H9 (cell line): ENCODE results near the gene BRD7. TPM values are rescaled to one million over a fixed set of nuclear protein-coding genes. Genes with fewer than 3 reads are reported as not detected.

Experiments
- DNase-seq: peaks from one replicate; pipeline ENCODE4 v3.0.0-alpha.2; 2017
- H2AFZ ChIP-seq: one replicate; pipeline ENCODE4 v1.6.1; 2013; ENCODE audit warnings: mild to moderate bottlenecking, low read length, control low read depth, moderate library complexity
- H2AK5ac ChIP-seq: 2 replicates; pipeline ENCODE4 v1.6.1; 2013; ENCODE audit warnings: low read length, control low read depth, mixed read lengths; ENCODE audit not compliant: insufficient read length
- H2BK120ac ChIP-seq: one replicate; pipeline ENCODE4 v1.6.1; 2013; ENCODE audit warnings: low read depth, mild to moderate bottlenecking, low read length, control low read depth, inconsistent platforms; ENCODE audit not compliant: poor library complexity, severe bottlenecking
- H2BK12ac ChIP-seq: 2 replicates; pipeline ENCODE4 v1.6.1; 2013; ENCODE audit warnings: low read length, control low read depth, mixed read lengths, low read depth; ENCODE audit not compliant: insufficient read length
- H2BK15ac ChIP-seq: 2 replicates; pipeline ENCODE4 v1.6.1; 2013; ENCODE audit warnings: low read depth, low read length, control low read depth
- H2BK20ac ChIP-seq: one replicate; pipeline ENCODE4 v1.6.1; 2013; ENCODE audit warnings: low read depth, mild to moderate bottlenecking, low read length, control low read depth, inconsistent platforms; ENCODE audit not compliant: poor library complexity, severe bottlenecking
- H2BK5ac ChIP-seq: 2 replicates; pipeline ENCODE4 v1.6.1; 2013; ENCODE audit warnings: low read length, control low read depth, mixed read lengths; ENCODE audit not compliant: insufficient read length
- H3K14ac ChIP-seq: 2 replicates; pipeline ENCODE4 v1.6.1; 2013; ENCODE audit warnings: low read length, control low read depth; ENCODE audit not compliant: insufficient read depth
- H3K18ac ChIP-seq: 2 replicates; pipeline ENCODE4 v1.6.1; 2013; ENCODE audit warnings: low read depth, mild to moderate bottlenecking, mixed read lengths, low read length, control low read depth; ENCODE audit not compliant: insufficient read length
- H3K23ac ChIP-seq: 2 replicates; pipeline ENCODE4 v1.6.1; 2013; ENCODE audit warnings: low read length, control low read depth, mixed read lengths, low read depth; ENCODE audit not compliant: insufficient read length
- H3K23me2 ChIP-seq: 2 replicates; pipeline ENCODE4 v1.6.1; 2013; ENCODE audit warnings: low read depth, mild to moderate bottlenecking, mixed read lengths, low read length, control low read depth; ENCODE audit not compliant: insufficient read length, poor library complexity, severe bottlenecking
- H3K27ac ChIP-seq: 2 replicates; pipeline ENCODE4 v1.5.1; 2013; ENCODE audit warnings: low read length, control low read depth, mixed read lengths, low read depth; ENCODE audit not compliant: insufficient read length
- H3K27me3 ChIP-seq: 2 replicates; pipeline ENCODE4 v1.6.1; 2013; ENCODE audit warnings: low read length, control low read depth, inconsistent platforms; ENCODE audit not compliant: insufficient read depth
- H3K4ac ChIP-seq: 2 replicates; pipeline ENCODE4 v1.6.1; 2013; ENCODE audit warnings: low read depth, mild to moderate bottlenecking, control low read depth, inconsistent platforms, low read length, moderate library complexity
- H3K4me1 ChIP-seq: 2 replicates; pipeline ENCODE4 v1.6.1; 2013; ENCODE audit warnings: low read length, control low read depth, inconsistent platforms; ENCODE audit not compliant: insufficient read depth
- H3K4me2 ChIP-seq: 2 replicates; pipeline ENCODE4 v1.6.1; 2013; ENCODE audit warnings: low read length, control low read depth, mixed read lengths; ENCODE audit not compliant: insufficient read length, insufficient read depth
- H3K56ac ChIP-seq: 2 replicates; pipeline ENCODE4 v1.6.1; 2013; ENCODE audit warnings: low read depth, mild to moderate bottlenecking, mixed read lengths, low read length, control low read depth; ENCODE audit not compliant: insufficient read length
- H3K79me1 ChIP-seq: 2 replicates; pipeline ENCODE4 v1.6.1; 2013; ENCODE audit warnings: low read depth, mild to moderate bottlenecking, moderate library complexity, low read length, control low read depth, inconsistent platforms; ENCODE audit not compliant: insufficient read depth, poor library complexity, severe bottlenecking
- H3K79me2 ChIP-seq: 2 replicates; pipeline ENCODE4 v1.6.1; 2013; ENCODE audit warnings: low read length, control low read depth, inconsistent platforms; ENCODE audit not compliant: insufficient read depth
- H3K9ac ChIP-seq: 2 replicates; pipeline ENCODE4 v1.6.1; 2013; ENCODE audit warnings: low read length, control low read depth, mixed read lengths; ENCODE audit not compliant: insufficient read length; ENCODE audit errors: extremely low read depth
- H3K9me3 ChIP-seq: one replicate; pipeline ENCODE4 v1.6.1; 2013; ENCODE audit warnings: low read depth, low read length, inconsistent platforms; ENCODE audit not compliant: control insufficient read depth
- H3T11ph ChIP-seq: one replicate; pipeline ENCODE4 v1.6.1; 2013; ENCODE audit warnings: mild to moderate bottlenecking, low read length, control low read depth, inconsistent platforms
- H4K20me1 ChIP-seq: one replicate; pipeline ENCODE4 v1.6.1; 2013; ENCODE audit not compliant: control insufficient read depth, insufficient read length, insufficient read depth
- H4K5ac ChIP-seq: 2 replicates; pipeline ENCODE4 v1.6.1; 2013; ENCODE audit warnings: low read depth, mild to moderate bottlenecking, mixed read lengths, low read length, control low read depth; ENCODE audit not compliant: insufficient read length
- H4K8ac ChIP-seq: replicated peaks from 2 replicates; pipeline ENCODE4 v1.6.1; 2013; ENCODE audit warnings: low read length, control low read depth, mixed read lengths, low read depth; ENCODE audit not compliant: insufficient read length
- H4K91ac ChIP-seq: 2 replicates; pipeline ENCODE4 v1.6.1; 2013; ENCODE audit warnings: low read depth, mild to moderate bottlenecking, moderate library complexity, mixed read lengths, low read length, control low read depth; ENCODE audit not compliant: insufficient read length
- H3K27ac Mint-ChIP-seq, 3 experiments: 2 replicates in 2 of 3; 3 replicates in 1 of 3; pipeline ENCODE4 v1.8.0; 2020 to 2021; ENCODE audit warnings: mixed read lengths in 3 of 3, mild to moderate bottlenecking in 1 of 3, moderate library complexity in 1 of 3
- H3K27me3 Mint-ChIP-seq: 2 replicates; pipeline ENCODE4 v1.8.0; 2021; ENCODE audit warnings: low read depth, mild to moderate bottlenecking, moderate library complexity, mixed read lengths
- H3K36me3 Mint-ChIP-seq, 3 experiments: 2 replicates in 2 of 3; 3 replicates in 1 of 3; pipeline ENCODE4 v1.8.0; 2020 to 2021; ENCODE audit warnings: low read depth in 3 of 3, mixed read lengths in 3 of 3; ENCODE audit not compliant: insufficient read depth in 1 of 3
- H3K4me1 Mint-ChIP-seq, 2 experiments: 2 replicates each; pipeline ENCODE4 v1.8.0; 2020; ENCODE audit warnings: mixed read lengths in 2 of 2
- H3K4me3 Mint-ChIP-seq, 2 experiments: 2 replicates in 1 of 2; 3 replicates in 1 of 2; pipeline ENCODE4 v1.8.0; 2020 to 2021; ENCODE audit warnings: mild to moderate bottlenecking in 2 of 2, mixed read lengths in 2 of 2, moderate library complexity in 1 of 2
- H3K9me3 Mint-ChIP-seq, 2 experiments: 2 replicates in 1 of 2; 3 replicates in 1 of 2; pipeline ENCODE4 v1.8.0; 2020; ENCODE audit warnings: mild to moderate bottlenecking in 2 of 2, mixed read lengths in 2 of 2, moderate library complexity in 1 of 2
- CTCF ChIP-seq: fragments of 200-600 bp; sonication (generic); conservative IDR thresholded peaks from 3 replicates; pipeline ENCODE4 v1.8.0; 2021; ENCODE audit warnings: antibody characterized with exemption, mild to moderate bottlenecking
- WGBS: extraction: QIAGEN DNeasy Blood & Tissue Kit; methylation state at CpG from one replicate; pipeline ENCODE4 v1.1.7; 2013; ENCODE audit warnings: missing lambda C conversion rate, low lambda C conversion rate, mixed read lengths; ENCODE audit not compliant: insufficient read length; ENCODE audit errors: extremely low coverage; 5-methylcytosine and 5-hydroxymethylcytosine counted together
- total RNA-seq: library from RNA; stranded (reverse); gene quantifications from 2 replicates; pipeline ENCODE4 v1.2.1, GENCODE V29; 2021

The BRD7 gene
- total RNA-seq, 1 experiment from 2014 or later: 112 TPM

DNA sequence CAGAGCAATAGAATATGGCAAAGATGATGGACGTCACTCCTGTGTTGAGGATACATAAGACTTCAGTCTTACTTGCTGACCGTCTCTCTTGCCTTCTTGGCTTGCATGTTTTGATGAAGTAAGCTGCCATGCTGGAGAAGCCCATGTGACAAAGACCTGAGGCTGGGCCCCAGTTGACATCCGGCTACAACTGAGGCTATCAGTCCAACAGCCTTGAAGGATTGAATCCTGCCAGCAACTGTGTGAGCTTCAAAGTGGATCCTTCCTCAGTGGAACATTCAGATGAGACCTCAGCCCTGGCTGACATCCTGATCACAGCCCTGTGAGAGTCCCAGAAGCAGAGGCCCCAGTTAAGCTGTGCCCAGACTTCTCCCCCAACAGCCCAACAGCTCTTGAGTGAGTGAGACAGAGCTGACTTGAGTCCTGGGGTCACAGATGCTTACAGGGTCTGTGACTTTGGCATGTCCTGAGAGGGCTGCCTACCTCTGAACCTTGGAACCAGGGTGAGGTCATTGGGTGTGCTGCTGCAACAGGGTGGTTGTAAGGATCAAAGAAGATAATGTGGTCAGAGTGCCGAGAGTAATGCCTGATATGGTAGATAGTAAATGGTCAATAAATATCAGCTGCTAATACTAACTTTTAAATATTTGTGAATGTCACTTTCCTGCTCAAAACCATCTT is 2.4 kb upstream of the BRD7 start:
- no peaks in the 10 kb centered on the region for H3K9me3 ChIP-seq
- no peak for TF ChIP-seq CTCF
- no peaks in the 10 kb centered on the region for H3K9me3 Mint-ChIP-seq
- no peak overlapping the region for H3K4ac ChIP-seq
- H4K20me1 ChIP-seq: no peaks in the 10 kb centered on the region
- H2BK5ac ChIP-seq: no peak overlapping the region
- H2BK15ac ChIP-seq: no peak overlapping the region
- no peak overlapping the region for H3K4me3 Mint-ChIP-seq
- H3K4me1 ChIP-seq: no peaks in the 10 kb centered on the region; the same call in 1 of the 2 replicates
- H2AFZ ChIP-seq: no peak overlapping the region
- peaks cover 4% of the 10 kb centered on the region for H3K79me1 ChIP-seq
- no peak overlapping the region for H2BK20ac ChIP-seq
- no peak overlapping the region for H3K4me2 ChIP-seq
- H3K4me1 Mint-ChIP-seq: peaks cover 27 to 28% of the 10 kb centered on the region in 2 experiments
- H3K27me3 Mint-ChIP-seq: peaks cover 15% of the 10 kb centered on the region
- no peak for DNase-seq
- H3K23ac ChIP-seq: no peak overlapping the region
- H3K27ac Mint-ChIP-seq: no peak overlapping the region
- H4K91ac ChIP-seq: no peak overlapping the region
- H3K18ac ChIP-seq: no peak overlapping the region
- no peak overlapping the region for H3K27ac ChIP-seq
- no peak overlapping the region for H2BK120ac ChIP-seq
- no peak overlapping the region for H2AK5ac ChIP-seq
- no peak overlapping the region for H3T11ph ChIP-seq
- no peaks in the 10 kb centered on the region for H3K27me3 ChIP-seq
- peaks cover 4% of the 10 kb centered on the region for H3K23me2 ChIP-seq
- peaks cover 5 to 10% (median 6%) of the 10 kb centered on the region in 3 experiments; a peak in 5 of 7 replicates for H3K36me3 Mint-ChIP-seq
- H3K56ac ChIP-seq: no peak overlapping the region
- H2BK12ac ChIP-seq: no peak overlapping the region
- no peak overlapping the region for H4K5ac ChIP-seq
- H3K9ac ChIP-seq: no peak overlapping the region
- H4K8ac ChIP-seq: no peak overlapping the region
- WGBS: no CpG with 5 or more reads among the region's 4 CpGs
- H3K79me2 ChIP-seq: peaks cover 2% of the 10 kb centered on the region; the same call in 1 of the 2 replicates
- no peak overlapping the region for H3K14ac ChIP-seq
